Activated naive CD4-positive, alpha-beta T cell treated with anti-CD3 and anti-CD28 coated beads, Interleukin-2, amount 50 U/mL, for 72 hours (primary cell): ENCODE measurements around the gene IGSF6. TPM values are rescaled to one million over a fixed set of nuclear protein-coding genes. Genes with fewer than 3 reads are reported as not detected.
A peak's percentile ranks its signal among the peaks of the same experiment; 100 is the strongest.
"Not testable (repeated sequence)": the region's sequence is repeated elsewhere in the genome, so short reads cannot be mapped to it uniquely, and the experiment has no call there.

Experiments used
- ATAC-seq, 2 donors: fragments of 150-1000 bp; cut with Tn5 transposase; 2 replicates each; pipeline ENCODE4 v1.10.0; 2021; ENCODE audit warnings: mild to moderate bottlenecking in 2 of 2, moderate library complexity in 2 of 2
- DNase-seq, 2 donors: peaks; one replicate each; pipeline ENCODE4 v3.0.0; 2021 to 2022; ENCODE audit warnings: low spot score in 2 of 2
- H3K27ac Mint-ChIP-seq, 2 donors: one replicate each; pipeline ENCODE4 v1.8.0; 2022; ENCODE audit warnings: mild to moderate bottlenecking in 2 of 2, mixed read lengths in 2 of 2
- H3K36me3 Mint-ChIP-seq, 2 donors: one replicate each; pipeline ENCODE4 v1.8.0; 2022; ENCODE audit warnings: mixed read lengths in 2 of 2
- H3K9me3 Mint-ChIP-seq, 2 donors: one replicate each; pipeline ENCODE4 v1.8.0; 2022; ENCODE audit warnings: mixed read lengths in 2 of 2
- total RNA-seq, 2 donors: library from RNA; stranded (reverse); gene quantifications; one replicate each; pipeline ENCODE4 v1.2.3, GENCODE V29; 2022

The IGSF6 gene
- total RNA-seq, 2 donors from 2014 or later, result 0.30 TPM; not detected in 1

DNA sequence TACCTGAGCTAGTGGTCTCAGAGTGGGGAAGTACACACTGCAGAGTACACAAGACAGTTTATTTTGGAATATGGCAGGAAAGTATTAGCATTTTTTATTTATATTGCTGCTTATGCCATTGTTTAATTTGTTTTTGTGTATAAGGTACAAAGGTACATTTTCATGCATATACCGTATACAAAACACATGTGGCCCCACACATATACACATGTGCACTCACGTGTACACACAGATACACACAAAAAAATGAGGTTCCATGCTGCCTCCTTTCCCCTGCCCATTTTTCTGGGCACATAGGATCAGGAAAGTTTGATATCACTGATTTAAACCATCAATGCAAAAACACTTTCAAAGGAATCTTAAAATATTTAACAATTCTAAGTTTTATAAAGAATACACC, 12.9 kb downstream of the IGSF6 start:
- Mint-ChIP-seq H3K36me3 (peaks cover 11% of the 10 kb centered on the region in 2 donors), H3K27ac (no peak overlapping the region), H3K9me3 (no peaks in the 10 kb centered on the region)
- DNase-seq, result no peak
- no peak for ATAC-seq

DNA sequence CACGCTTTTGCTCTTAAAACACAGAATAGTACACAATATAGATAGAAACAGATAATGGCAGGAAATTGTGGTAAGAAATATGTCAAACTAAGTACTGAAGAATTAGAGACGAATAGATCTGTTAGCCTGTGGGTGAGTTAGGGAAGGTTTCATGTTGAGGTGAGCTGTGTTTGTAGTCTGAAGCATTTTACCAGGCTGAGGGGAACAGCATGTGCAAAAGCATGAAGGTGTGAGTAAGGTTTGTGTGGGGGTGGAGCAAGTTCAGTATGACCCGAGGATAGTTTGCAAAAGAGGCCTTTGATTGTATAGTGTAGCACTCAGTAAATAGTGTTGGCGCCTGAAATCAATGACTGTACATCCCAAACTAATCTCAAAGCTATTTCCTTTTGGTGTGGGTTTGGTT, 13.8 kb downstream of the IGSF6 start:
- ATAC-seq, result peak; percentile 78 to 97

DNA sequence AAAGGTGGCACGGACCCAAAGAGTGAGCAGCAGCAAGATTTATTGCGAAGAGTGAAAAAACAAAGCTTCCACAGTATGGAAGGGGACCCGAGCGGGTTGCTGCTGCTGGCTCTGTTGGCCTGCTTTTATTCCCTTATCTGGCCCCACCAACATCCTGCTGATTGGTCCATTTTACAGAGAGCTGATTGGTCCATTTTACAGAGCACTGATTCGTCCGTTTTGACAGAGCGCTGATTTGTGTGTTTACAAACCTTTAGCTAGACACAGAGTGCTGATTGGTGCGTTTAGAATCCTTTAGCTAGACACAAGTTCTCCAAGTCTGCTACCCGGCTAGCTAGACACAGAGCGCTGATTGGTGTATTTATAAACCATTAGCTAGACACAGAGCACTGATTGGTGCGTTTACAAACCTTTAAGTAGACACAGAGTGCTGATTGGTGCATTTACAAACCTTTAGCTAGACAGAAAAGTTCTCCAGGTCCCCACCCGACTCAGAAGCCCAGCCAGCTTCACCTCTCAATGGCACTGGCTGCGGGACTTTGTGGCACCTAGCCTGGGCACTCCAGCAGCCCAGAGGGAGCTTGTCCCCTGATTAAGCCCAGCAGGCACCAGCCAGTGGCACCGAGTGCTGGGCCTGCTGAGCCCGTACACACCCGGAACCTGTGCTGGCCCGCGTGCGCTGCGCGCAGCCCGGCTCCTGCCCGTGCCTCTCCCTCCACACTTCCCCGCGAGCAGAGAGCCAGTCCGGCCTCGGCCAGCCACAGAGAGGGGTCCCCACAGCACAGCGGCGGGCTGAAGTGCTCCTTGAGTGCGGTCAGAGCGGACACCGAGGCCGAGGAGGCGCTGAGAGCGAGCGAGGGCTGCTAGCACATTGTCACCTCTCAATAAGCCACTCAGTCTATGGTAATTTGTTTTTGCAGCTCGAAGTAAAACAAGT, 15.1 kb downstream of the IGSF6 start:
- no peak for DNase-seq
- ATAC-seq, result no peak
- no peaks in the 10 kb centered on the region for H3K9me3 Mint-ChIP-seq
- no peak overlapping the region for H3K27ac Mint-ChIP-seq
- peaks cover 11 to 15% of the 10 kb centered on the region in 2 donors for H3K36me3 Mint-ChIP-seq

More for the DNA sequence above, 13.8 kb downstream of the IGSF6 start:
- Mint-ChIP-seq H3K27ac (peak overlapping the region in 1 of 2 donors; percentile 42), H3K36me3 (peaks cover 11 to 15% of the 10 kb centered on the region in 2 donors), H3K9me3 (no peaks in the 10 kb centered on the region)
- no peak for DNase-seq

DNA sequence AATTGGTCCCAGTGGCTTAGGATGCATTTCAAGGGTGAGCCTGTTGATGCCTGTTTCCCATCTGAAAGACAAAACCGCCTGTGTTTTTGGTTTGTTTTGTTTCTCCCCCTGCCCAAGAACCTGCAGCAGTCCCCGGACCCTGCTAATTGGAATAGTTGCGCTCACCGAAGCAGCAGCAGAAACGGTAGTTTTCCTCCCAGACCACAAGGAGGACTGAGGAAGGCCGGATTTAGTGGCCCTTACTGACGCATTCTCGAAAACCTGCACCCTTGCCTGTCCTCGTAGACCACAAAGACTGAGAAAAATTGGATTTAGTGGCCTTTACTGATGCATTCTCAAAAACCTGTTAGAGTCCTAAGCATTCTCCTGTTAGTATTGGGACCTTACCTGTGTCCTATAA, 16.7 kb downstream of the IGSF6 start:
- not testable (repeated sequence) for DNase-seq, H3K27ac Mint-ChIP-seq, H3K9me3 Mint-ChIP-seq, ATAC-seq
- peaks cover 11 to 15% of the 10 kb centered on the region in 2 donors for H3K36me3 Mint-ChIP-seq

DNA sequence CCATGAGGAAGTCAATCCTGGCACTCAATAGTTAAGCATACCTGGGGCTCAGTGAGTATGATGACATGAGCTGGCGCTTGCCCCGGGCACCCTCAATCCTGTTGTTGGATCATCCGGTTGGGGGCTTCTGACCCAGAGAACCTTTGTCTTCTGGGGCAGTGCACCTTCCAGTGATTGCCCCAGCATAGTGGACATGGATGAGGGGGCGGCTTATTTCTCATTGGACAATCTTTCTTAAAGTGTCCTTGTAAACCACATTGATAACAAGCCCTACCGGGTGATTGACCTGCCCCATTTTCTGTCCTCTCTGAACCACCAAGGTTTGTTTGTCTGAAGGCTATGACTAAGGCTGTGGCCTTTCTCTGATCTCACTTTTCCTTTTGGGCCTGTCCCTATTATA, 18.2 kb downstream of the IGSF6 start:
- peaks cover 18 to 21% of the 10 kb centered on the region in 2 donors for H3K36me3 Mint-ChIP-seq

GRCh38 chr16:21631951-21632575, 20.3 kb downstream of the IGSF6 start:
- H3K9me3 Mint-ChIP-seq, DNase-seq, ATAC-seq: not testable (repeated sequence)
- Mint-ChIP-seq H3K27ac (peak overlapping the region; percentile 4), H3K36me3 (peaks cover 25 to 26% of the 10 kb centered on the region in 2 donors)

More for the DNA sequence above, 18.2 kb downstream of the IGSF6 start:
- ATAC-seq (peak in 1 of 2 donors; percentile 43), DNase-seq (no peak)
- H3K9me3 Mint-ChIP-seq, result peaks cover 0 to 2% of the 10 kb centered on the region in 2 donors
- no peak overlapping the region for H3K27ac Mint-ChIP-seq

- H3K9me3 Mint-ChIP-seq, ATAC-seq, DNase-seq: not testable (repeated sequence)
- Mint-ChIP-seq H3K36me3 (peaks cover 29% of the 10 kb centered on the region in 2 donors), H3K27ac (peak overlapping the region in 1 of 2 donors; percentile 4)
Measured at GRCh38 chr16:21631376-21631775, 21.0 kb downstream of the IGSF6 start.

GRCh38 chr16:21630866-21631265, 21.5 kb downstream of the IGSF6 start:
- not testable (repeated sequence) for H3K9me3 Mint-ChIP-seq, ATAC-seq, DNase-seq, H3K27ac Mint-ChIP-seq
- peaks cover 25 to 28% of the 10 kb centered on the region in 2 donors for H3K36me3 Mint-ChIP-seq

GRCh38 chr16:21629616-21630539, 22.5 kb downstream of the IGSF6 start:
- ATAC-seq, result not testable (repeated sequence)
- H3K36me3 Mint-ChIP-seq, result peaks cover 22 to 31% of the 10 kb centered on the region in 2 donors

GRCh38 chr16:21628772-21629171, 23.6 kb downstream of the IGSF6 start:
- DNase-seq (no peak), ATAC-seq (no peak)
- Mint-ChIP-seq H3K9me3 (peaks cover 0 to 6% of the 10 kb centered on the region in 2 donors), H3K36me3 (peaks cover 20 to 42% of the 10 kb centered on the region in 2 donors), H3K27ac (peak overlapping the region in 1 of 2 donors; percentile 84)

More at GRCh38 chr16:21629616-21630539, 22.5 kb downstream of the IGSF6 start:
- not testable (repeated sequence) for DNase-seq, H3K27ac Mint-ChIP-seq, H3K9me3 Mint-ChIP-seq

DNA sequence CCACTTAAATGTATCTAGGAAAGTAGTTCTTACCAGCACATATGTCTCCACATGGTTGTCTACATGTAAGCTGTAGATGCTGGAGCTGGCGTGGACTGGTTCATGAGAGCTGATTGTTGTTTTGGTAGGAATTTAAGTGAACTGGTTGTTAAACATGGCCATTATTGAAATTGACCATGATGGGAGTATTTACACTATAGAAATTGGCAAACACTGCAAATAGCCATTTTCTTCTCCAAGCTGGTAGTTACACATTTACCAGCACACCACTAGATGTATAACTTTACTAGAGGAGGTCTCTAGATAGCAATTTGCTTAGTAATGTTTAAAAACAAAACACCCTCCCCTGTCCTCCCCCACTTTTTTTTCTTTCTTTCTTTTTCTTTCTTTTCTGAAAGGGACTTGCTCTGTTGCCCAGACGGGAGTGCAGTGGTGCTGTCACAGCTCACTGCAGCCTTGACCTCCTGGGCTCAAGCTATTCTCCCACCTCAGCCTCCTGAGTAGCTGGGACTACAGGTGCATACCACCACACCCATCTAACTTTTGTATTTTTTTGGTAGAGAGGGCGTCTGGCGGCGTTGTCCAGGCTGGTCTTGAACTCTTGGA, 24.2 kb downstream of the IGSF6 start:
- ATAC-seq, result no peak
- no peak for DNase-seq
- H3K36me3 Mint-ChIP-seq, result peaks cover 18 to 44% of the 10 kb centered on the region in 2 donors
- peaks cover 0 to 6% of the 10 kb centered on the region in 2 donors for H3K9me3 Mint-ChIP-seq
- H3K27ac Mint-ChIP-seq, result peak overlapping the region in 1 of 2 donors; percentile 84

DNA sequence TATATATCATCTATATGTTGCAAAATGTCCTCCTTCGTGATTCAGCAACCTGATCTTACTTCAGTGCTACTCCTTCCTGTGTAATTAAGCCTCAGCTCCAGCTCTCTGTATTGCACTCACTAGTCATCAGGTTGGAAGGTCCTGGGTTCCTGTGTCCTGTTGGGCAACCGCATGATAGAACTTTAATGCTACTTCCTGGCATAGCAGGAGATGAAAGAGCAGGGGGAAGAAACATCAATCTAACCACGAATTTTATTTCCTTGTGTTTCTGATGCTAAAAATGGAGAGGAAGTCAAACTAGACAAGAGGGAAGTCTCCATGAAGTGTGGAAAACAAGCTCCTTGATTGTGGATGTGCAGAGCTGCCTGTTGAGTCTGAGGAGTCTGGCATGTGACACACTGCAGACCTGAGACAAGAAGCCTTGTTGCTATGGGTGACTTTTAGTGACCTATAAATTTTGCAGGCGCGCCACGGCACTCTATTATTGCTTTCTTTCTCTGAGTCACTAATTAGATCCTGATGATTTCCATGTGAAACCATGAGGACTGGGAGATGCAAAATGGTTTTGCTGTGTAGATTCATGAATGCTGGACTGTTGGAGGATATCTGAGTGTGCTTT, 25.6 kb downstream of the IGSF6 start:
- Mint-ChIP-seq H3K9me3 (peaks cover 0 to 6% of the 10 kb centered on the region in 2 donors), H3K27ac (peak overlapping the region; percentile 31 to 63), H3K36me3 (peaks cover 18 to 44% of the 10 kb centered on the region in 2 donors)
- ATAC-seq (peak; percentile 69 to 86), DNase-seq (no peak)

DNA sequence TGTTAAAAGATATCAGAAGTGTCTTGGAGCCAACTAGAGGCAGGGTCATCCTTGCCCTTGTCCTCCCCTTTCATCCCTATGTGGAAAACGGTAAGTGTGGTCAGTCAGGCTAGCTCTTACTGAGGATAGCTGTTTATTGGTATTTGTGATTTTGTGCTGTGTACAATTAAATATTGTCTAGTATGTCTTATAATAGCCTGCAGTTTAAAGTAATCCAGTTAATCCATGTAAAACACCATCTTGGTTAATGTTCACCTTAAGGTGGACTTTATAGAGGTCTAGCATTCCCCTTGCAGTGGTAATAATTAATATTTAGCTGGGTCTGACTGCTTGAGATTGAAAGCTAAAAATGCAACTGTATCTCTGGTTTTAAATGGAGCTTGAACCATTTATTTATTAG, 27.4 kb downstream of the IGSF6 start:
- Mint-ChIP-seq H3K27ac (no peak overlapping the region), H3K9me3 (peaks cover 0 to 6% of the 10 kb centered on the region in 2 donors), H3K36me3 (peaks cover 18 to 44% of the 10 kb centered on the region in 2 donors)
- DNase-seq (no peak), ATAC-seq (no peak)

- H3K27ac Mint-ChIP-seq, result no peak overlapping the region
- ATAC-seq, result peak in 1 of 2 donors; percentile 61
- peaks cover 7 to 32% of the 10 kb centered on the region in 2 donors for H3K36me3 Mint-ChIP-seq
Measured at GRCh38 chr16:21622545-21622944, 29.9 kb downstream of the IGSF6 start.

GRCh38 chr16:21620592-21620991, 31.8 kb downstream of the IGSF6 start:
- no peaks in the 10 kb centered on the region for H3K9me3 Mint-ChIP-seq
- no peak for ATAC-seq
- no peak for DNase-seq

More at GRCh38 chr16:21622545-21622944, 29.9 kb downstream of the IGSF6 start:
- no peak for DNase-seq
- H3K9me3 Mint-ChIP-seq, result no peaks in the 10 kb centered on the region

More at GRCh38 chr16:21620592-21620991, 31.8 kb downstream of the IGSF6 start:
- H3K27ac Mint-ChIP-seq, result no peak overlapping the region
- H3K36me3 Mint-ChIP-seq, result peaks cover 0 to 19% of the 10 kb centered on the region in 2 donors
